Fibroblast of lung (primary cell): ENCODE data around the gene PKIB. TPM values are rescaled to one million over a fixed set of nuclear protein-coding genes. Genes with fewer than 3 reads are reported as not detected.
A peak's percentile ranks its signal among the peaks of the same experiment; 100 is the strongest.

ENCODE experiments used
- DNase-seq, 2 donors: peaks; one replicate each; pipeline versions ENCODE4 v3.0.0 to v3.0.0-alpha.2; 2010; ENCODE audit warnings: low read depth in 2 of 2
- H2AFZ ChIP-seq: 2 replicates; pipeline ENCODE4 v1.5.1; 2012; ENCODE audit warnings: low read length, control low read depth, inconsistent platforms
- H3K27ac ChIP-seq: 2 replicates; pipeline ENCODE4 v1.5.1; 2011; ENCODE audit warnings: low read length, control low read depth; ENCODE audit not compliant: insufficient read depth
- H3K27me3 ChIP-seq: 2 replicates; pipeline ENCODE4 v1.5.1; 2011; ENCODE audit warnings: mild to moderate bottlenecking, low read length; ENCODE audit not compliant: control insufficient read depth, insufficient read depth
- H3K36me3 ChIP-seq: 2 replicates; pipeline ENCODE4 v1.5.1; 2011; ENCODE audit warnings: low read length; ENCODE audit not compliant: control insufficient read depth, insufficient read depth
- H3K4me1 ChIP-seq: 2 replicates; pipeline ENCODE4 v1.5.1; 2011; ENCODE audit warnings: low read length; ENCODE audit not compliant: control insufficient read depth, insufficient read depth; ENCODE audit errors: extremely low read depth
- H3K4me2 ChIP-seq: 2 replicates; pipeline ENCODE4 v1.5.1; 2011; ENCODE audit warnings: low read length, control low read depth; ENCODE audit not compliant: insufficient read depth; ENCODE audit errors: extremely low read depth
- H3K4me3 ChIP-seq, 4 experiments: fragments of 200-600 bp in 1 of 4; sonication (generic) in 1 of 4; replicated peaks in 1 of 4; 2 replicates each; pipeline ENCODE4 v1.5.1; 2011 to 2016; ENCODE audit warnings: low read length in 4 of 4, low read depth in 3 of 4, mild to moderate bottlenecking in 3 of 4, control low read depth in 2 of 4, inconsistent platforms in 1 of 4, mixed read lengths in 1 of 4; ENCODE audit not compliant: insufficient read depth in 1 of 4; ENCODE audit errors: control extremely low read depth in 1 of 4
- H3K79me2 ChIP-seq: 2 replicates; pipeline ENCODE4 v1.5.1; 2012; ENCODE audit warnings: mild to moderate bottlenecking, low read length, inconsistent platforms; ENCODE audit not compliant: control insufficient read depth, insufficient read depth
- H3K9ac ChIP-seq: 2 replicates; pipeline ENCODE4 v1.5.1; 2011; ENCODE audit warnings: mild to moderate bottlenecking, low read length, control low read depth; ENCODE audit not compliant: insufficient read depth
- H3K9me3 ChIP-seq: 2 replicates; pipeline ENCODE4 v1.5.1; 2012; ENCODE audit warnings: low read depth, low read length; ENCODE audit not compliant: control insufficient read depth, insufficient read depth
- H4K20me1 ChIP-seq: 2 replicates; pipeline ENCODE4 v1.5.1; 2011; ENCODE audit warnings: low read length; ENCODE audit not compliant: control insufficient read depth, insufficient read depth; ENCODE audit errors: extremely low read depth
- EZH2 ChIP-seq: IDR thresholded peaks from 2 replicates; pipeline ENCODE4 v1.5.1; 2012; ENCODE audit warnings: low read length, control low read depth, mild to moderate bottlenecking; ENCODE audit errors: missing control alignments
- polyA plus RNA-seq, 2 donors: library from polyadenylated mRNA; depleted of rRNA in 1 of 2; stranded (reverse) in 1 of 2; unstranded in 1 of 2; fragments of >200 nt; gene quantifications; 2 replicates each; pipeline ENCODE4 v1.2.1, GENCODE V29; 2011 to 2012; ENCODE audit warnings: missing spikeins in 1 of 2
- total RNA-seq: library from RNA; depleted of rRNA; stranded (reverse); fragments of >200 nt; gene quantifications from 2 replicates; pipeline ENCODE4 v1.2.1, GENCODE V29; 2014
- TF ChIP-seq, protein P1 (sequence below), 2 donors: IDR thresholded peaks in 1 of 2; conservative IDR thresholded peaks in 1 of 2; 1 replicate in 1 of 2; 2 replicates in 1 of 2; pipeline ENCODE4 v1.5.1; 2011 to 2012; ENCODE audit warnings: low read length in 2 of 2, control low read depth in 1 of 2, inconsistent platforms in 1 of 2, low read depth in 1 of 2, mild to moderate bottlenecking in 1 of 2

PKIB gene
- total and polyA plus RNA-seq, 2 donors (not counting 1 experiment from before 2014, with no cell fraction given): 1.3 to 4.4 TPM

GRCh38 chr6:122651604-122652003 lies 41.4 kb downstream of the PKIB start:
- no peak overlapping the region for H3K4me3 ChIP-seq
- H2AFZ ChIP-seq: no peak overlapping the region
- no peaks in the 10 kb centered on the region for H4K20me1 ChIP-seq
- H3K9me3 ChIP-seq: no peaks in the 10 kb centered on the region
- no peaks in the 10 kb centered on the region for H3K27me3 ChIP-seq
- H3K36me3 ChIP-seq: no peaks in the 10 kb centered on the region
- H3K9ac ChIP-seq: no peak overlapping the region
- no peaks in the 10 kb centered on the region for H3K4me1 ChIP-seq
- H3K27ac ChIP-seq: no peak overlapping the region
- H3K4me2 ChIP-seq: no peak overlapping the region
- TF ChIP-seq, protein P1, sequence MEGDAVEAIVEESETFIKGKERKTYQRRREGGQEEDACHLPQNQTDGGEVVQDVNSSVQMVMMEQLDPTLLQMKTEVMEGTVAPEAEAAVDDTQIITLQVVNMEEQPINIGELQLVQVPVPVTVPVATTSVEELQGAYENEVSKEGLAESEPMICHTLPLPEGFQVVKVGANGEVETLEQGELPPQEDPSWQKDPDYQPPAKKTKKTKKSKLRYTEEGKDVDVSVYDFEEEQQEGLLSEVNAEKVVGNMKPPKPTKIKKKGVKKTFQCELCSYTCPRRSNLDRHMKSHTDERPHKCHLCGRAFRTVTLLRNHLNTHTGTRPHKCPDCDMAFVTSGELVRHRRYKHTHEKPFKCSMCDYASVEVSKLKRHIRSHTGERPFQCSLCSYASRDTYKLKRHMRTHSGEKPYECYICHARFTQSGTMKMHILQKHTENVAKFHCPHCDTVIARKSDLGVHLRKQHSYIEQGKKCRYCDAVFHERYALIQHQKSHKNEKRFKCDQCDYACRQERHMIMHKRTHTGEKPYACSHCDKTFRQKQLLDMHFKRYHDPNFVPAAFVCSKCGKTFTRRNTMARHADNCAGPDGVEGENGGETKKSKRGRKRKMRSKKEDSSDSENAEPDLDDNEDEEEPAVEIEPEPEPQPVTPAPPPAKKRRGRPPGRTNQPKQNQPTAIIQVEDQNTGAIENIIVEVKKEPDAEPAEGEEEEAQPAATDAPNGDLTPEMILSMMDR (conservative IDR thresholded peaks at IDR 0.05 in 1 of 2, IDR thresholded peaks at IDR 0.05 in 1 of 2; ENCODE audit: low read depth in 1 of 2, low read length in 2 of 2): no peak
- TF ChIP-seq EZH2: no peak
- no peaks in the 10 kb centered on the region for H3K79me2 ChIP-seq
- peak; percentile 62 to 93 for DNase-seq

DNA sequence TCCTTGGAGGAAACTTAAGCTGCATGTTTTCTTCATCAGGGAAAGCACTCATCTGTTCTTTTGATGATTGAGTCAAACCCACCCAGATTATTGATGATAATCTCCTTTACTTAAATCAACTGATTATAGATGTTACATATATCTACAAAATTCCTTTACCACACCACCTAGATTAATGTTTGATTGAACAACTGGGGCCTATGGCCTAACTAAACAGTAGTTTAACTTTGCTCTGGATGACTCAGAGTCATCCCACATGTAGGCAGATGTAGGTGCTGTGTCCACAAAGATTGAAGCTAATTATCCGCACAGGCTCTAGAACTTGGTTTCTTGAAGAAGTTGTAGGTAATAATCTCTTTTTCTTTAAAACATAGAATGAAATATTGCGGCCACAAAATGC lies 42.2 kb downstream of the PKIB start:
- no peak for TF ChIP-seq EZH2
- TF ChIP-seq, protein P1 (conservative IDR thresholded peaks at IDR 0.05 in 1 of 2, IDR thresholded peaks at IDR 0.05 in 1 of 2; ENCODE audit: low read depth in 1 of 2, low read length in 2 of 2): no peak
- Histone ChIP-seq H3K4me2 (no peak overlapping the region), H4K20me1 (no peaks in the 10 kb centered on the region), H3K79me2 (no peaks in the 10 kb centered on the region), H3K27me3 (no peaks in the 10 kb centered on the region), H3K4me1 (no peaks in the 10 kb centered on the region), H3K4me3 (no peak overlapping the region), H3K36me3 (no peaks in the 10 kb centered on the region), H3K9me3 (no peaks in the 10 kb centered on the region), H3K27ac (no peak overlapping the region), H3K9ac (no peak overlapping the region), H2AFZ (no peak overlapping the region)
- peak; percentile 48 to 81 for DNase-seq

- H3K79me2 ChIP-seq: no peaks in the 10 kb centered on the region
- TF ChIP-seq EZH2: no peak
- TF ChIP-seq, protein P1 (conservative IDR thresholded peaks at IDR 0.05 in 1 of 2, IDR thresholded peaks at IDR 0.05 in 1 of 2; ENCODE audit: low read depth in 1 of 2, low read length in 2 of 2): no peak
- no peaks in the 10 kb centered on the region for H3K9me3 ChIP-seq
- no peaks in the 10 kb centered on the region for H3K27me3 ChIP-seq
- H3K4me3 ChIP-seq: no peak overlapping the region
- H3K27ac ChIP-seq: no peak overlapping the region
- H3K4me1 ChIP-seq: no peaks in the 10 kb centered on the region
- no peaks in the 10 kb centered on the region for H4K20me1 ChIP-seq
- H3K36me3 ChIP-seq: no peaks in the 10 kb centered on the region
- no peak overlapping the region for H3K4me2 ChIP-seq
- DNase-seq: peak in 1 of 2 donors; percentile 96
- H2AFZ ChIP-seq: no peak overlapping the region
- H3K9ac ChIP-seq: no peak overlapping the region
These were observed 42.9 kb downstream of the PKIB start for GRCh38 chr6:122653094-122653493.
